Liver (tissue), 9 donors: ENCODE measurements around the gene ZMYM2. TPM values are rescaled to one million over a fixed set of nuclear protein-coding genes. Genes with fewer than 3 reads are reported as not detected.

Experiments
- DNase-seq: peaks from one replicate; pipeline ENCODE4 v3.0.0-alpha.2; 2017; ENCODE audit warnings: low spot score
- H3K27ac ChIP-seq, 2 donors: one replicate each; pipeline ENCODE4 v1.7.0; 2013; ENCODE audit warnings: inconsistent platforms in 2 of 2, low read length in 2 of 2, control low read depth in 1 of 2, low read depth in 1 of 2, mild to moderate bottlenecking in 1 of 2
- H3K27me3 ChIP-seq, 4 donors: one replicate each; pipeline versions ENCODE4 v1.6.1 to v1.7.0; 2013; ENCODE audit warnings: low read length in 3 of 4, inconsistent platforms in 1 of 4, mild to moderate bottlenecking in 1 of 4, moderate library complexity in 1 of 4; ENCODE audit not compliant: control insufficient read depth in 4 of 4, insufficient read depth in 4 of 4
- H3K36me3 ChIP-seq, 4 donors: one replicate each; pipeline versions ENCODE4 v1.6.1 to v1.7.0; 2013; ENCODE audit warnings: low read length in 3 of 4, mild to moderate bottlenecking in 3 of 4, low read depth in 1 of 4, moderate library complexity in 1 of 4; ENCODE audit not compliant: control insufficient read depth in 4 of 4, insufficient read depth in 3 of 4
- H3K4me1 ChIP-seq, 4 donors: one replicate each; pipeline versions ENCODE4 v1.6.1 to v1.7.0; 2013; ENCODE audit warnings: low read length in 3 of 4, mild to moderate bottlenecking in 3 of 4, moderate library complexity in 1 of 4; ENCODE audit not compliant: control insufficient read depth in 4 of 4, insufficient read depth in 4 of 4
- H3K4me3 ChIP-seq, 3 donors: one replicate each; pipeline versions ENCODE4 v1.6.1 to v1.7.0; 2013; ENCODE audit warnings: low read length in 3 of 3, control low read depth in 1 of 3, low read depth in 1 of 3, mild to moderate bottlenecking in 1 of 3
- H3K9ac ChIP-seq, 2 donors: one replicate each; pipeline ENCODE4 v1.7.0; 2013; ENCODE audit warnings: low read length in 2 of 2, mild to moderate bottlenecking in 2 of 2, moderate library complexity in 2 of 2, control low read depth in 1 of 2, low read depth in 1 of 2
- H3K9me3 ChIP-seq, 4 donors: one replicate each; pipeline versions ENCODE4 v1.6.1 to v1.7.0; 2013; ENCODE audit warnings: low read length in 3 of 4; ENCODE audit not compliant: control insufficient read depth in 4 of 4
- ATF3 ChIP-seq: IDR thresholded peaks from 2 replicates; pipeline ENCODE4 v1.6.1; 2016; ENCODE audit warnings: antibody characterized with exemption
- EGR1 ChIP-seq, 2 donors: IDR thresholded peaks; 2 replicates each; pipeline ENCODE4 v1.6.1; 2016 to 2018; ENCODE audit warnings: antibody characterized with exemption in 2 of 2, low read depth in 2 of 2
- FOXA1 ChIP-seq: IDR thresholded peaks from 2 replicates; pipeline ENCODE4 v1.6.1; 2016; ENCODE audit warnings: antibody characterized with exemption
- FOXA2 ChIP-seq: IDR thresholded peaks from 2 replicates; pipeline ENCODE4 v1.6.1; 2016; ENCODE audit warnings: antibody characterized with exemption
- GABPA ChIP-seq, 2 donors: IDR thresholded peaks in 1 of 2; conservative IDR thresholded peaks in 1 of 2; 2 replicates each; pipeline ENCODE4 v1.6.1; 2016; ENCODE audit warnings: antibody characterized with exemption in 2 of 2, mild to moderate bottlenecking in 1 of 2, moderate library complexity in 1 of 2
- HNF4A ChIP-seq, 2 donors: conservative IDR thresholded peaks; 2 replicates each; pipeline ENCODE4 v1.6.1; 2016; ENCODE audit warnings: antibody characterized with exemption in 2 of 2, mild to moderate bottlenecking in 2 of 2
- HNF4G ChIP-seq: IDR thresholded peaks from 2 replicates; pipeline ENCODE4 v1.6.1; 2016; ENCODE audit warnings: antibody characterized with exemption
- JUND ChIP-seq, 2 donors: IDR thresholded peaks; 2 replicates each; pipeline ENCODE4 v1.6.1; 2016; ENCODE audit warnings: antibody characterized with exemption in 2 of 2
- NR2F2 ChIP-seq: IDR thresholded peaks from 2 replicates; pipeline ENCODE4 v1.6.1; 2016; ENCODE audit warnings: antibody characterized with exemption
- RAD21 ChIP-seq, 2 donors: IDR thresholded peaks; 2 replicates each; pipeline ENCODE4 v1.6.1; 2016; ENCODE audit warnings: antibody characterized with exemption in 2 of 2, mild to moderate bottlenecking in 2 of 2
- REST ChIP-seq: IDR thresholded peaks from 2 replicates; pipeline ENCODE4 v1.6.1; 2016; ENCODE audit warnings: antibody characterized with exemption, mild to moderate bottlenecking
- RXRA ChIP-seq, 2 donors: IDR thresholded peaks; 2 replicates each; pipeline ENCODE4 v1.6.1; 2017 to 2018; ENCODE audit warnings: antibody characterized with exemption in 2 of 2, mild to moderate bottlenecking in 1 of 2
- SP1 ChIP-seq: IDR thresholded peaks from 2 replicates; pipeline ENCODE4 v1.6.1; 2018; ENCODE audit warnings: antibody characterized with exemption, mild to moderate bottlenecking
- TAF1 ChIP-seq: conservative IDR thresholded peaks from 2 replicates; pipeline ENCODE4 v1.6.1; 2016; ENCODE audit warnings: antibody characterized with exemption, mild to moderate bottlenecking
- YY1 ChIP-seq: IDR thresholded peaks from 2 replicates; pipeline ENCODE4 v1.6.1; 2016; ENCODE audit warnings: antibody characterized with exemption, mild to moderate bottlenecking
- WGBS: extraction: QIAGEN DNeasy Blood & Tissue Kit; methylation state at CpG from one replicate; pipeline ENCODE4 v1.1.7; 2013; 5-methylcytosine and 5-hydroxymethylcytosine counted together
- polyA plus RNA-seq, 2 donors: library from polyadenylated mRNA; stranded (reverse) in 1 of 2; unstranded in 1 of 2; fragments of 200-250 nt in 1 of 2; fragments of >200 nt in 1 of 2; fragmentation: Nextera tagmentation in 1 of 2; extraction: Ambion mirVana in 1 of 2; gene quantifications; one replicate each; pipeline versions ENCODE4 v1.2.1 to v1.2.3, GENCODE V29; 2013 to 2015
- total RNA-seq, 2 donors: library from RNA; depleted of rRNA; stranded (reverse); fragments of >200 nt; gene quantifications; one replicate each; pipeline ENCODE4 v1.2.3, GENCODE V29; 2014
- TF ChIP-seq, protein P1 (sequence below): IDR thresholded peaks from 2 replicates; pipeline ENCODE4 v1.6.1; 2016; ENCODE audit warnings: antibody characterized with exemption
- TF ChIP-seq, protein P2 (sequence below): IDR thresholded peaks from 2 replicates; pipeline ENCODE4 v1.6.1; 2016; ENCODE audit warnings: antibody characterized with exemption
- TF ChIP-seq, protein P3 (sequence below): fragments of 150-350 bp; IDR thresholded peaks from 2 replicates; pipeline ENCODE4 v1.5.1; 2017; ENCODE audit warnings: improper control_type of control experiment, low read depth, low read length; ENCODE audit not compliant: missing input control
- donor health status: healthy.
- donor health status: healthy.
- donor health status: healthy.
- donor health status: healthy.
- donor health status: healthy.

ZMYM2 gene
- total and polyA plus RNA-seq, 4 donors: 8.7 to 40.8 (median 18.5) TPM

GRCh38 chr13:20102525-20103180 is 144.1 kb downstream of the ZMYM2 start:
- no peak for TF ChIP-seq JUND (IDR thresholded peaks at IDR 0.05)
- TF ChIP-seq, protein P1, sequence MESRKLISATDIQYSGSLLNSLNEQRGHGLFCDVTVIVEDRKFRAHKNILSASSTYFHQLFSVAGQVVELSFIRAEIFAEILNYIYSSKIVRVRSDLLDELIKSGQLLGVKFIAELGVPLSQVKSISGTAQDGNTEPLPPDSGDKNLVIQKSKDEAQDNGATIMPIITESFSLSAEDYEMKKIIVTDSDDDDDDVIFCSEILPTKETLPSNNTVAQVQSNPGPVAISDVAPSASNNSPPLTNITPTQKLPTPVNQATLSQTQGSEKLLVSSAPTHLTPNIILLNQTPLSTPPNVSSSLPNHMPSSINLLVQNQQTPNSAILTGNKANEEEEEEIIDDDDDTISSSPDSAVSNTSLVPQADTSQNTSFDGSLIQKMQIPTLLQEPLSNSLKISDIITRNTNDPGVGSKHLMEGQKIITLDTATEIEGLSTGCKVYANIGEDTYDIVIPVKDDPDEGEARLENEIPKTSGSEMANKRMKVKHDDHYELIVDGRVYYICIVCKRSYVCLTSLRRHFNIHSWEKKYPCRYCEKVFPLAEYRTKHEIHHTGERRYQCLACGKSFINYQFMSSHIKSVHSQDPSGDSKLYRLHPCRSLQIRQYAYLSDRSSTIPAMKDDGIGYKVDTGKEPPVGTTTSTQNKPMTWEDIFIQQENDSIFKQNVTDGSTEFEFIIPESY: no peak
- TF ChIP-seq YY1: no peak
- no peak for TF ChIP-seq NR2F2
- no peak for TF ChIP-seq HNF4G
- no peak for TF ChIP-seq FOXA1
- no peak for TF ChIP-seq FOXA2
- no peak for TF ChIP-seq HNF4A (conservative IDR thresholded peaks at IDR 0.05)
- no peak for TF ChIP-seq RAD21 (IDR thresholded peaks at IDR 0.05)
- TF ChIP-seq RXRA (IDR thresholded peaks at IDR 0.05): no peak
- TF ChIP-seq, protein P2, sequence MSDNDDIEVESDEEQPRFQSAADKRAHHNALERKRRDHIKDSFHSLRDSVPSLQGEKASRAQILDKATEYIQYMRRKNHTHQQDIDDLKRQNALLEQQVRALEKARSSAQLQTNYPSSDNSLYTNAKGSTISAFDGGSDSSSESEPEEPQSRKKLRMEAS: no peak

DNA sequence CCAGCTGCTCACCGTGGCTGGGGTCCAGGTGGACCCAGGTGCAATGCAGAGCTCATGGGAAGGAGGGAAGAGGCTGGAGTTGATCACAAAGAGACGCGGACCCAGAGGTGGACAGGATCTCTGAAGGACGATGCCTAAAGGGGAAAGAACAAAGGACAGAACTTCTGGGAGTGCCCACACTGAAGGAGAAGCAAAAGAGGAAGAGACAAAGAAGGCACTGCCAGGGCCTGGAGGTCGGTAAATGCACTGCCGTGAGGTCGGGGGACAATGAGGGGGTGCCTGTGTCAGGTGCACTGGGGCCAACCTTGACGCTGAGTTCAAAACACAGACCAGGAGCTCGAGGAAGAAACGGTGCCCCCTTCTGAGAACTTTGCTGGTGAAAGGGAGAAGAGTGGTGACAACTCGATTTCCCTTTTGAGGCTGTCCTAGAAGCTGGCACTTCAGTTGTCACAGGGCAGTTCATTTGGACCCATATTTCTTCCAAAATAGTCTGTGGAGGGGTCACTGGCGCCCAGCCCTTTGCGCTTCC is 146.7 kb downstream of the ZMYM2 start:
- WGBS: 90% methylated on average over 13 of the region's 13 CpGs
- DNase-seq: no peak
- H3K4me1 ChIP-seq: no peaks in the 10 kb centered on the region

More at GRCh38 chr13:20102525-20103180, 144.1 kb downstream of the ZMYM2 start:
- H3K9me3 ChIP-seq: no peaks in the 10 kb centered on the region
- no peak overlapping the region for H3K27ac ChIP-seq
- no peak overlapping the region for H3K4me3 ChIP-seq
- H3K27me3 ChIP-seq: no peaks in the 10 kb centered on the region
- H3K4me1 ChIP-seq: no peaks in the 10 kb centered on the region
- DNase-seq: no peak
- H3K9ac ChIP-seq: no peak overlapping the region
- 57% methylated on average over 9 of the region's 9 CpGs for WGBS
- no peaks in the 10 kb centered on the region for H3K36me3 ChIP-seq

More for the DNA sequence above, 146.7 kb downstream of the ZMYM2 start:
- Histone ChIP-seq H3K4me3 (no peak overlapping the region), H3K27ac (no peak overlapping the region), H3K27me3 (no peaks in the 10 kb centered on the region), H3K36me3 (no peaks in the 10 kb centered on the region), H3K9ac (no peak overlapping the region), H3K9me3 (no peaks in the 10 kb centered on the region)
- no peak for TF ChIP-seq ATF3
- no peak for TF ChIP-seq TAF1
- TF ChIP-seq, protein P2: no peak
- no peak for TF ChIP-seq RXRA (IDR thresholded peaks at IDR 0.05)
- no peak for TF ChIP-seq SP1
- TF ChIP-seq REST: no peak
- TF ChIP-seq GABPA (IDR thresholded peaks at IDR 0.05 in 1 of 2, conservative IDR thresholded peaks at IDR 0.05 in 1 of 2): no peak
- TF ChIP-seq, protein P3, sequence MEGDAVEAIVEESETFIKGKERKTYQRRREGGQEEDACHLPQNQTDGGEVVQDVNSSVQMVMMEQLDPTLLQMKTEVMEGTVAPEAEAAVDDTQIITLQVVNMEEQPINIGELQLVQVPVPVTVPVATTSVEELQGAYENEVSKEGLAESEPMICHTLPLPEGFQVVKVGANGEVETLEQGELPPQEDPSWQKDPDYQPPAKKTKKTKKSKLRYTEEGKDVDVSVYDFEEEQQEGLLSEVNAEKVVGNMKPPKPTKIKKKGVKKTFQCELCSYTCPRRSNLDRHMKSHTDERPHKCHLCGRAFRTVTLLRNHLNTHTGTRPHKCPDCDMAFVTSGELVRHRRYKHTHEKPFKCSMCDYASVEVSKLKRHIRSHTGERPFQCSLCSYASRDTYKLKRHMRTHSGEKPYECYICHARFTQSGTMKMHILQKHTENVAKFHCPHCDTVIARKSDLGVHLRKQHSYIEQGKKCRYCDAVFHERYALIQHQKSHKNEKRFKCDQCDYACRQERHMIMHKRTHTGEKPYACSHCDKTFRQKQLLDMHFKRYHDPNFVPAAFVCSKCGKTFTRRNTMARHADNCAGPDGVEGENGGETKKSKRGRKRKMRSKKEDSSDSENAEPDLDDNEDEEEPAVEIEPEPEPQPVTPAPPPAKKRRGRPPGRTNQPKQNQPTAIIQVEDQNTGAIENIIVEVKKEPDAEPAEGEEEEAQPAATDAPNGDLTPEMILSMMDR: no peak
- TF ChIP-seq HNF4G: no peak
- TF ChIP-seq EGR1 (IDR thresholded peaks at IDR 0.05; ENCODE audit: low read depth in 2 of 2): no peak
